Right atrium auricular region (tissue), 2 donors: ENCODE measurements around the gene BCAS1. TPM values are rescaled to one million over a fixed set of nuclear protein-coding genes. Genes with fewer than 3 reads are reported as not detected.

Source experiments
- DNase-seq: peaks from one replicate; pipeline ENCODE4 v3.0.0-alpha.2; 2019; ENCODE audit warnings: low spot score
- H3K27ac ChIP-seq, 2 donors: fragments of 200-600 bp; sonication (generic); 1 replicate in 1 of 2; 2 replicates in 1 of 2; pipeline ENCODE4 v1.5.1; 2016 to 2019
- H3K27me3 ChIP-seq, 2 donors: fragments of 200-600 bp; sonication (generic); one replicate each; pipeline versions ENCODE4 v1.5.1 to v1.6.0; 2017 to 2019
- H3K36me3 ChIP-seq: fragments of 200-600 bp; sonication (generic); one replicate; pipeline ENCODE4 v1.5.1; 2016
- H3K4me1 ChIP-seq, 2 donors: fragments of 200-600 bp; sonication (generic); one replicate each; pipeline versions ENCODE4 v1.5.1 to v1.6.0; 2017 to 2019
- H3K4me3 ChIP-seq, 2 donors: fragments of 200-600 bp; sonication (generic); 1 replicate in 1 of 2; 2 replicates in 1 of 2; pipeline ENCODE4 v1.5.1; 2017 to 2019; ENCODE audit warnings: mild to moderate bottlenecking in 1 of 2, moderate library complexity in 1 of 2
- H3K9me3 ChIP-seq, 2 donors: fragments of 200-600 bp; sonication (generic); one replicate each; pipeline ENCODE4 v1.5.1; 2019
- CTCF ChIP-seq, 2 donors: fragments of 200-600 bp; sonication (generic); IDR thresholded peaks; one replicate each; pipeline ENCODE4 v1.5.1; 2019; ENCODE audit warnings: antibody characterized with exemption in 2 of 2
- total RNA-seq, 2 donors: library from RNA; depleted of rRNA; stranded (reverse); fragments of >200 nt; gene quantifications; one replicate each; pipeline ENCODE4 v1.1.0, GENCODE V29; 2016

Gene BCAS1
- total RNA-seq, result not detected

DNA sequence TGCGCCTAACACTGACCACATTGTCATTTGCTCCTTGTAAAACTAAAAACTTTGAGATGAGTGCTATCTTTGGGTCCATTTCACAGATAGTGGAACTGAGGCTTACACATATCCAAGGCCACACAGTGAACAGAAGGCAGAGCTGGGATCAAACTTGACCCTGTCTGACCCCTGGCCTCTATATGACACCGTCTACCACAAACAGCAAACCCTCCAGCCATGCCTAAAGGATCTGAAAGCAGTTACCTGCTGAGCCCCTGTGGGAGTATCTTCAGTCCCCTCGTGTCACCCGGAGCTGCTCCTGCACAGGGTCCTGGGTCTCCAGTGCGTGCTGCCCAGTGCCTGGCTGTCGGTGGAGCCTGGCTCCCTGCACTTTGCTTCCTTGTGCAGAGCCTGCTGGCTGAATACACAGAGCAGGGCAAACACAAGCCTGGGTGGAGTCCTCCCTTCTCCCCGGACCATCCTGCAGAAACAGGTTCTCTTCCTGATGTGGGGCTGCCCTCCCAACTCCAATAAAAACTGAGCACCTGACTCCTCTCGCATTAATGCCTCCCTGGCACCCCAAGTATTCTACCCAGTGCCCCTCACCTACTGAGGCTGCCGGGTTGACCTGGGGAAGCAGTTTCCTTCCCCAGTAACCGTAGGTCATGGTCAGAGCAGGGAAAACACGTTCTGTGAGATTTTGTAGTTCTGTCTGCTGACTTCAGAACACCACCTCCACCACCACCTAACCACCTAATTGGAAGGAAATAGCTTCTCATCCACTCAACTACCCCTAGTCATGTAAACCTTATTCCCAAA is at the start of gene BCAS1:
Gene BCAS1, minus strand, starts transcription at position 408 of the 801 bp plus-strand sequence. CDS start 11,876 bp downstream, outside the sequence.
- H3K27me3 ChIP-seq, result no peaks in the 10 kb centered on the region
- no peak for TF ChIP-seq CTCF (IDR thresholded peaks at IDR 0.05)
- no peak within 1 kb of the TSS for H3K4me3 ChIP-seq
- DNase-seq, result no peak
- H3K9me3 ChIP-seq, result no peaks in the 10 kb centered on the region
- H3K4me1 ChIP-seq, result no peaks in the 10 kb centered on the region
- H3K27ac ChIP-seq, result no peak within 1 kb of the TSS
- no peaks in the 10 kb centered on the region for H3K36me3 ChIP-seq

DNA sequence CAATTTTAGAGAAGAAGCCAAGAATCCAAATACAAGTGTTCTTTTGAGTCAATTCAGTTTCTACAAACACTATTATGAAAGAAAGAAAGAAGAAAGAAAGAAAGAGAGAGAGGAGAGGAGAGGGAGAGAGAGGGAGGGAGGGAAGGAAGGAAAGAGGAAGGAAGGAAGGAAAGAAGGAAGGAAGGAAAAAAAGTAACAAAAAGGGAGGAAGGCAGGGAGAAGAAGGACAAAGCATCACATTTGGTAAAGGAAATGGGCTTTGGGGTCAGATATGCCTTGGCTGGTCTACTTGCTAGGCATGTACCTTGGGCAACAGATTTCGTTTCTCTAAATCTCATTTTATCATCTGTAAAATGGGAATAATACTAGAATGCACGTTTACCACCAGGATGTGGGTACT is 49.4 kb upstream of the BCAS1 start:
- Histone ChIP-seq H3K27ac (no peak overlapping the region), H3K4me3 (no peak overlapping the region), H3K9me3 (no peaks in the 10 kb centered on the region), H3K27me3 (no peaks in the 10 kb centered on the region), H3K36me3 (no peaks in the 10 kb centered on the region), H3K4me1 (no peaks in the 10 kb centered on the region)
- no peak for DNase-seq
- TF ChIP-seq CTCF (IDR thresholded peaks at IDR 0.05), result no peak

DNA sequence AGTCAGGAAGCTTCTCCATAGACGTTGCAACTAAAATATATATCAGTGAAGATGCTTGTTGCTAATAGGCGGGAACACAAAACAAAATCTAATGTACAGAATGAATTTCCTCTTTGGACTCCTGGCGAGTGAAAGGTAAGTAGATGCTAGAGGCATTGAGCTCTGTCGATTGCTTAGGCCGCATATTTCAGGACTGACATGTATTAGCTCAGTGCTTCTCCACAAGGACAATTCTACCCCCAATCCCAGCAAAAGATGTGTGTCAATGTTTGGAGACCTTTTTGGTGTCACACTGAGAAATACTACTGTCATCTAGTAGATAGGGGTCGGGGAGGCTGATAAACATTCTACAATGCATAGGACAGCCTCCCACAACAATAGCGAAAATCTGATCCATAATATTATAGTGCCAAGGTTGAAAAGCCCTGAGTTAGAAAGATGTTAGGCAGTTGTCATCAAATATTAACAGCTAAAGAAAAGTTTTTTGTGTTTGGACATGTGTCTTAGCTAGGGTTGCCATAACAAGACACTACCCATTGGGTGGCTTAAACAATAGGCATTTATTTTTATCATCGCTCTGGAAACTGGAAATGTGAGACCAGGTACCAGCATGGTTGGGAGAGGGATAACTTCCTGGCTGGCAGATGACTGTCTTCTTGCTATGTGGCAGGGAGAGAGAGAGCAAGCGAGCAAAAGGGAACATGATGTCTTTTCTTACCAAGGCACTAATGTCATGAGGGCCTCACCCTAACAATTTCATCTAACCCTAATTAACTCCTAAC is 48.0 kb upstream of the BCAS1 start:
- H3K27ac ChIP-seq, result no peak overlapping the region
- H3K4me1 ChIP-seq, result no peaks in the 10 kb centered on the region
- no peaks in the 10 kb centered on the region for H3K9me3 ChIP-seq
- TF ChIP-seq CTCF (IDR thresholded peaks at IDR 0.05), result no peak
- DNase-seq, result no peak
- no peaks in the 10 kb centered on the region for H3K27me3 ChIP-seq
- H3K4me3 ChIP-seq, result no peak overlapping the region
- H3K36me3 ChIP-seq, result no peaks in the 10 kb centered on the region

DNA sequence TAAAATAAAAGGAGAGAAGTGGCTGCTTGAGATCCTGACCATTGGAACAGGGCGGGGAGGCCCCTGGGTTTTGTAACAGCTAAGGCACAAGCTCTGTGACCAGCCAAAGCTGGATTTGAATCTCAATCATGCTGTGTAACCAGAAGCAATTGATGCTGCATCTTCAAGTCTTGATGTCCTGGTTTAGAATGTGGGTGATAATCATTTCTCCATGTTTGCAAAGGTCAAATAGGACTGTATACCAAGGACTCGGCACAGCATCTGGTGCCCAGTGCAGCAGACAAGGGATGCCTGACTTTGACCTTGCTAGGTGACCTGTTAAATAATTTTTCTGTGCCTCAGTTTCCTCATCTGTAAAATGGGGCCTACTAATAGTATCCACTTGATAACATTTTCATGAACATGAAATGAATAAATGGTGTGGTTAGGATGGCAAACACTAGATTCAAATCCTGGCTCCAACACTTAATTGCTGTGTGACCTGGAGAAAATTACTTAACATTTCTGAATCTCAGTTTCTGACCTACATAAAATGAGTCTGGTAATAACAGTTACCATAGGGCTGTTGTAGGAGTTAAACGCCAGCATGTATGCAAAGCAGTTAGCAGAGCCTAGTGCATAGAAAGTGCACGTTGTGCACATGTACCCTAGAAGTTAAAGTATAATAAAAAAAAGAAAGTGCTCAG is 46.3 kb upstream of the BCAS1 start:
- TF ChIP-seq CTCF (IDR thresholded peaks at IDR 0.05), result no peak
- Histone ChIP-seq H3K4me3 (no peak overlapping the region), H3K4me1 (no peaks in the 10 kb centered on the region), H3K36me3 (no peaks in the 10 kb centered on the region), H3K27me3 (no peaks in the 10 kb centered on the region), H3K9me3 (no peaks in the 10 kb centered on the region), H3K27ac (no peak overlapping the region)
- DNase-seq, result no peak

- no peak for DNase-seq
These were observed 44.9 kb upstream of the BCAS1 start for GRCh38 chr20:54115172-54115854.

More at GRCh38 chr20:54115172-54115854, 44.9 kb upstream of the BCAS1 start:
- no peaks in the 10 kb centered on the region for H3K4me1 ChIP-seq
- H3K9me3 ChIP-seq, result no peaks in the 10 kb centered on the region
- no peaks in the 10 kb centered on the region for H3K36me3 ChIP-seq
- H3K27me3 ChIP-seq, result no peaks in the 10 kb centered on the region
- no peak overlapping the region for H3K4me3 ChIP-seq
- no peak for TF ChIP-seq CTCF (IDR thresholded peaks at IDR 0.05)
- no peak overlapping the region for H3K27ac ChIP-seq
